Naive thymus-derived CD4-positive, alpha-beta T cell (primary cell): ENCODE data around the gene ADAM23. TPM values are rescaled to one million over a fixed set of nuclear protein-coding genes. Genes with fewer than 3 reads are reported as not detected.

ENCODE experiments used
- ATAC-seq: fragments of 150-1000 bp; cut with Tn5 transposase; 2 replicates; pipeline ENCODE4 v1.10.0; 2021; ENCODE audit warnings: mild to moderate bottlenecking, moderate library complexity
- CTCF ChIA-PET: fragments of 350-600 bp; sonication (Branson Sonifier 250); formaldehyde crosslinking; loops from one replicate; lab custom pipeline; 2021; ENCODE audit warnings: antibody characterized with exemption; lab: Charles Lee
- POLR2A ChIA-PET: fragments of 350-600 bp; sonication (Branson Sonifier 250); formaldehyde crosslinking; loops from one replicate; lab custom pipeline; 2021; ENCODE audit warnings: antibody characterized with exemption, inconsistent platforms; lab: Charles Lee
- DNase-seq, 9 donors: peaks; one replicate each; pipeline versions ENCODE4 v3.0.0 to v3.0.0-alpha.2; 2020 to 2022; ENCODE audit warnings: mixed read lengths in 1 of 9
- H3K27ac ChIP-seq: one replicate; pipeline ENCODE4 v1.7.0; 2013; ENCODE audit warnings: mild to moderate bottlenecking, low read depth, low read length, moderate library complexity
- H3K27me3 ChIP-seq, 2 donors: one replicate each; pipeline ENCODE4 v1.7.0; 2013; ENCODE audit warnings: low read length in 2 of 2, mild to moderate bottlenecking in 2 of 2, moderate library complexity in 2 of 2; ENCODE audit not compliant: control insufficient read depth in 2 of 2, insufficient read depth in 2 of 2
- H3K36me3 ChIP-seq, 3 experiments: 1 replicate in 2 of 3; 2 replicates in 1 of 3; pipeline ENCODE4 v1.7.0; 2013; ENCODE audit warnings: low read length in 3 of 3, mild to moderate bottlenecking in 3 of 3, moderate library complexity in 1 of 3; ENCODE audit not compliant: insufficient read depth in 3 of 3, control insufficient read depth in 2 of 3
- H3K4me1 ChIP-seq, 2 donors: one replicate each; pipeline ENCODE4 v1.7.0; 2013; ENCODE audit warnings: low read length in 2 of 2, mild to moderate bottlenecking in 2 of 2, moderate library complexity in 1 of 2; ENCODE audit not compliant: control insufficient read depth in 2 of 2, insufficient read depth in 2 of 2
- H3K4me3 ChIP-seq: 2 replicates; pipeline ENCODE4 v1.7.0; 2013; ENCODE audit warnings: mild to moderate bottlenecking, low read length
- H3K9me3 ChIP-seq, 3 experiments: 1 replicate in 2 of 3; 2 replicates in 1 of 3; pipeline ENCODE4 v1.7.0; 2013; ENCODE audit warnings: low read length in 3 of 3; ENCODE audit not compliant: control insufficient read depth in 2 of 3
- H3K27ac Mint-ChIP-seq, 9 donors: one replicate each; pipeline ENCODE4 v1.8.0; 2020 to 2022; ENCODE audit warnings: mixed read lengths in 9 of 9, mild to moderate bottlenecking in 8 of 9, moderate library complexity in 5 of 9, inconsistent platforms in 2 of 9
- H3K27me3 Mint-ChIP-seq, 5 donors: one replicate each; pipeline ENCODE4 v1.8.0; 2021 to 2022; ENCODE audit warnings: mixed read lengths in 5 of 5, mild to moderate bottlenecking in 1 of 5
- H3K36me3 Mint-ChIP-seq, 5 donors: one replicate each; pipeline ENCODE4 v1.8.0; 2020 to 2022; ENCODE audit warnings: mixed read lengths in 5 of 5, mild to moderate bottlenecking in 3 of 5, inconsistent platforms in 1 of 5
- H3K4me1 Mint-ChIP-seq, 7 donors: one replicate each; pipeline ENCODE4 v1.8.0; 2020 to 2022; ENCODE audit warnings: mixed read lengths in 7 of 7, mild to moderate bottlenecking in 3 of 7, inconsistent platforms in 1 of 7
- H3K4me3 Mint-ChIP-seq, 10 donors: one replicate each; pipeline ENCODE4 v1.8.0; 2020 to 2022; ENCODE audit warnings: mild to moderate bottlenecking in 10 of 10, mixed read lengths in 10 of 10, moderate library complexity in 6 of 10, inconsistent platforms in 2 of 10
- H3K9me3 Mint-ChIP-seq, 11 donors: one replicate each; pipeline ENCODE4 v1.8.0; 2020 to 2022; ENCODE audit warnings: mixed read lengths in 11 of 11, mild to moderate bottlenecking in 4 of 11, inconsistent platforms in 1 of 11, moderate library complexity in 1 of 11
- intact Hi-C, 2 donors: fragments of 100-400 bp; cut with micrococcal nuclease; formaldehyde crosslinking; loops; one replicate each; pipeline ENCODE4 v1.15.1; 2023
- polyA plus RNA-seq, 2 donors: library from polyadenylated mRNA; unstranded; fragments of 300-500 nt; fragmentation: Illumina TruSeq; gene quantifications; one replicate each; pipeline ENCODE4 v1.2.3, GENCODE V29; 2021
- total RNA-seq, 6 experiments: library from RNA in 5 of 6; stranded (reverse) in 5 of 6; gene quantifications; 1 replicate in 5 of 6; 2 replicates in 1 of 6; pipeline ENCODE4 v1.2.3 and lab custom pipeline; 2021 to 2026

ADAM23 gene
- total and polyA plus RNA-seq, 7 experiments from 2014 or later, result 0.22 to 5.6 (median 1.2) TPM

- H3K4me3 Mint-ChIP-seq, result no peak overlapping the region
- no peaks in the 10 kb centered on the region for H3K4me1 ChIP-seq
- H3K4me1 Mint-ChIP-seq, result peaks cover 0 to 2% (median 0%) of the 10 kb centered on the region in 7 donors
- H3K36me3 Mint-ChIP-seq, result no peaks in the 10 kb centered on the region
- H3K27me3 ChIP-seq, result no peaks in the 10 kb centered on the region
- ATAC-seq (no peak), DNase-seq (no peak)
- no peak overlapping the region for H3K4me3 ChIP-seq
- POLR2A ChIA-PET, result no interaction called here
- H3K9me3 Mint-ChIP-seq, result peaks cover 0 to 5% (median 0%) of the 10 kb centered on the region in 11 donors
- no peak overlapping the region for H3K27ac Mint-ChIP-seq
- H3K27me3 Mint-ChIP-seq, result peaks cover 14 to 37% (median 19%) of the 10 kb centered on the region in 5 donors
- intact Hi-C loops, result no loop called here
- H3K27ac ChIP-seq, result no peak overlapping the region
- CTCF ChIA-PET, result no interaction called here
- no peaks in the 10 kb centered on the region for H3K36me3 ChIP-seq
- no peaks in the 10 kb centered on the region for H3K9me3 ChIP-seq
Measured at GRCh38 chr2:206456078-206456754, 12.9 kb downstream of the ADAM23 start.

GRCh38 chr2:206457188-206457634, 13.9 kb downstream of the ADAM23 start:
- CTCF ChIA-PET, result no interaction called here
- H3K4me1 Mint-ChIP-seq, result peaks cover 0 to 2% (median 0%) of the 10 kb centered on the region in 7 donors
- intact Hi-C loops, result no loop called here
- H3K27ac Mint-ChIP-seq, result no peak overlapping the region
- H3K36me3 Mint-ChIP-seq, result no peaks in the 10 kb centered on the region
- no peaks in the 10 kb centered on the region for H3K4me1 ChIP-seq
- H3K4me3 Mint-ChIP-seq, result no peak overlapping the region
- no peaks in the 10 kb centered on the region for H3K27me3 ChIP-seq
- POLR2A ChIA-PET, result no interaction called here
- ATAC-seq (no peak), DNase-seq (no peak)
- H3K27ac ChIP-seq, result no peak overlapping the region
- H3K9me3 ChIP-seq, result no peaks in the 10 kb centered on the region
- no peaks in the 10 kb centered on the region for H3K36me3 ChIP-seq
- H3K9me3 Mint-ChIP-seq, result peaks cover 0 to 4% (median 0%) of the 10 kb centered on the region in 11 donors
- no peak overlapping the region for H3K4me3 ChIP-seq
- H3K27me3 Mint-ChIP-seq, result peaks cover 12 to 36% (median 26%) of the 10 kb centered on the region in 5 donors

- Mint-ChIP-seq H3K27ac (no peak overlapping the region), H3K36me3 (no peaks in the 10 kb centered on the region), H3K27me3 (peaks cover 8 to 35% (median 29%) of the 10 kb centered on the region in 5 donors), H3K4me3 (no peak overlapping the region), H3K9me3 (peaks cover 0 to 19% (median 3%) of the 10 kb centered on the region in 11 donors), H3K4me1 (peaks cover 0 to 2% (median 0%) of the 10 kb centered on the region in 7 donors)
- CTCF ChIA-PET, result no interaction called here
- no peak overlapping the region for H3K27ac ChIP-seq
- no peaks in the 10 kb centered on the region for H3K36me3 ChIP-seq
- DNase-seq, result no peak
- H3K4me3 ChIP-seq, result no peak overlapping the region
- H3K9me3 ChIP-seq, result no peaks in the 10 kb centered on the region
- no peak for ATAC-seq
- intact Hi-C loops, result no loop called here
- POLR2A ChIA-PET, result no interaction called here
- H3K27me3 ChIP-seq, result no peaks in the 10 kb centered on the region
- H3K4me1 ChIP-seq, result no peaks in the 10 kb centered on the region
Measured at GRCh38 chr2:206462240-206462854, 19.0 kb downstream of the ADAM23 start.

- no peaks in the 10 kb centered on the region for H3K9me3 ChIP-seq
- H3K36me3 Mint-ChIP-seq, result peaks cover 0 to 9% (median 5%) of the 10 kb centered on the region in 5 donors
- H3K4me3 Mint-ChIP-seq, result no peak overlapping the region
- no peaks in the 10 kb centered on the region for H3K36me3 ChIP-seq
- no peaks in the 10 kb centered on the region for H3K4me1 ChIP-seq
- DNase-seq (no peak), ATAC-seq (no peak)
- ChIA-PET POLR2A (no interaction called here), CTCF (no interaction called here)
- no peaks in the 10 kb centered on the region for H3K4me1 Mint-ChIP-seq
- no peak overlapping the region for H3K27ac Mint-ChIP-seq
- no peaks in the 10 kb centered on the region for H3K27me3 ChIP-seq
- no peak overlapping the region for H3K4me3 ChIP-seq
- intact Hi-C loops, result no loop called here
- H3K27me3 Mint-ChIP-seq, result peaks cover 8 to 41% (median 30%) of the 10 kb centered on the region in 5 donors
- peaks cover 0 to 30% (median 11%) of the 10 kb centered on the region in 11 donors for H3K9me3 Mint-ChIP-seq
- H3K27ac ChIP-seq, result no peak overlapping the region
Measured at GRCh38 chr2:206463685-206464084, 20.4 kb downstream of the ADAM23 start.

- ChIA-PET POLR2A (interaction anchor here (0.6 kb wide), 1 partner anchor 116 kb away, joined by 3 read pairs; no protein-coding TSS in a partner anchor), CTCF (no interaction called here)
- Histone ChIP-seq H3K4me1 (no peaks in the 10 kb centered on the region), H3K27me3 (no peaks in the 10 kb centered on the region), H3K4me3 (no peak overlapping the region), H3K36me3 (no peaks in the 10 kb centered on the region), H3K9me3 (no peaks in the 10 kb centered on the region), H3K27ac (no peak overlapping the region)
- H3K27ac Mint-ChIP-seq, result no peak overlapping the region
- peaks cover 0 to 9% (median 5%) of the 10 kb centered on the region in 5 donors for H3K36me3 Mint-ChIP-seq
- ATAC-seq (no peak), DNase-seq (no peak)
- peaks cover 0 to 37% (median 15%) of the 10 kb centered on the region in 11 donors for H3K9me3 Mint-ChIP-seq
- intact Hi-C loops, result no loop called here
- H3K4me1 Mint-ChIP-seq, result no peaks in the 10 kb centered on the region
- no peak overlapping the region for H3K4me3 Mint-ChIP-seq
- peaks cover 8 to 43% (median 28%) of the 10 kb centered on the region in 5 donors for H3K27me3 Mint-ChIP-seq
Measured at GRCh38 chr2:206464597-206464996, 21.3 kb downstream of the ADAM23 start.

- no peak overlapping the region for H3K4me3 Mint-ChIP-seq
- H3K9me3 Mint-ChIP-seq, result peaks cover 0 to 26% (median 15%) of the 10 kb centered on the region in 11 donors
- no peaks in the 10 kb centered on the region for H3K9me3 ChIP-seq
- intact Hi-C loops, result no loop called here
- peaks cover 0 to 21% (median 6%) of the 10 kb centered on the region in 5 donors for H3K27me3 Mint-ChIP-seq
- no peak overlapping the region for H3K27ac Mint-ChIP-seq
- H3K27me3 ChIP-seq, result no peaks in the 10 kb centered on the region
- peaks cover 0 to 9% (median 5%) of the 10 kb centered on the region in 5 donors for H3K36me3 Mint-ChIP-seq
- ATAC-seq, result no peak
- H3K27ac ChIP-seq, result no peak overlapping the region
- H3K4me1 Mint-ChIP-seq, result no peaks in the 10 kb centered on the region
- CTCF ChIA-PET, result no interaction called here
- no peak for DNase-seq
- no peaks in the 10 kb centered on the region for H3K36me3 ChIP-seq
- POLR2A ChIA-PET, result no interaction called here
- H3K4me1 ChIP-seq, result no peaks in the 10 kb centered on the region
- no peak overlapping the region for H3K4me3 ChIP-seq
Measured at GRCh38 chr2:206471524-206472062, 28.3 kb downstream of the ADAM23 start.
